Right renal cortex interstitium (tissue), 3 donors: Measurements from ENCODE around the gene PDCD1LG2. TPM values are rescaled to one million over a fixed set of nuclear protein-coding genes. Genes with fewer than 3 reads are reported as not detected.

Experiments used
- DNase-seq, 3 donors: peaks; one replicate each; pipeline ENCODE4 v3.0.0-alpha.2; 2013; ENCODE audit warnings: low read depth in 3 of 3, low spot score in 2 of 3
- polyA plus RNA-seq, 3 donors: library from polyadenylated mRNA; unstranded; fragments of 120-200 nt; gene quantifications; one replicate each; pipeline ENCODE4 v1.2.1, GENCODE V29; 2013; ENCODE audit not compliant: insufficient read length in 3 of 3

Gene PDCD1LG2
- polyA plus RNA-seq, 3 donors, result 0.10 to 0.13 TPM; not detected in 1

GRCh38 chr9:5608298-5609225, 98.2 kb downstream of the PDCD1LG2 start:
- no peak for DNase-seq

- no peak for DNase-seq
These were observed 98.9 kb downstream of the PDCD1LG2 start for GRCh38 chr9:5609226-5609596.

GRCh38 chr9:5610491-5610890, 100.2 kb downstream of the PDCD1LG2 start:
- DNase-seq, result no peak

GRCh38 chr9:5611321-5612184, 101.2 kb downstream of the PDCD1LG2 start:
- no peak for DNase-seq

GRCh38 chr9:5612185-5612530, 101.8 kb downstream of the PDCD1LG2 start:
- DNase-seq, result no peak

GRCh38 chr9:5614192-5614591, 103.9 kb downstream of the PDCD1LG2 start:
- DNase-seq, result no peak

GRCh38 chr9:5614985-5615384, 104.7 kb downstream of the PDCD1LG2 start:
- no peak for DNase-seq

- no peak for DNase-seq
These were observed 107.4 kb downstream of the PDCD1LG2 start for GRCh38 chr9:5617749-5618148.

GRCh38 chr9:5620494-5620893, 110.2 kb downstream of the PDCD1LG2 start:
- no peak for DNase-seq

Other genes with a start within 250 kb of the PDCD1LG2 start
- gene RLN2, start 205.8 kb upstream of the PDCD1LG2 start, polyA plus RNA-seq, result 1 to 10 TPM; 3.0 to 4.2 (median 3.4) TPM
- under 1 TPM; 0.24 to 0.86 (median 0.47) TPM for gene RLN1, start 170.7 kb upstream of the PDCD1LG2 start, polyA plus RNA-seq
- gene PLGRKT, start 72.6 kb upstream of the PDCD1LG2 start, polyA plus RNA-seq, result 10 to 100 TPM; 34.6 to 44.6 (median 38.4) TPM
- gene CD274, start 60.0 kb upstream of the PDCD1LG2 start, polyA plus RNA-seq, result 1 to 10 TPM in 1 of 3 donors, under 1 TPM in 2; 0.71 to 1.1 (median 0.90) TPM
- 10 to 100 TPM; 27.7 to 30.0 (median 28.0) TPM for gene RIC1, start 118.6 kb downstream of the PDCD1LG2 start, polyA plus RNA-seq